Activated CD8-positive, alpha-beta memory T cell treated with anti-CD3 and anti-CD28 coated beads for 36 hours (primary cell): Measurements from ENCODE around the gene STAT5A. TPM values are rescaled to one million over a fixed set of nuclear protein-coding genes. Genes with fewer than 3 reads are reported as not detected.
"Not testable (repeated sequence)": the region's sequence is repeated elsewhere in the genome, so short reads cannot be mapped to it uniquely, and the experiment has no call there.

Experiments
- CTCF ChIA-PET: fragments of 350-600 bp; sonication (Branson Sonifier 250); formaldehyde crosslinking; loops from one replicate; lab custom pipeline; 2021; ENCODE audit warnings: antibody characterized with exemption; lab: Charles Lee
- POLR2A ChIA-PET: fragments of 350-600 bp; sonication (Branson Sonifier 250); formaldehyde crosslinking; loops from one replicate; lab custom pipeline; 2021; ENCODE audit warnings: antibody characterized with exemption; lab: Charles Lee
- total RNA-seq, 2 experiments: library from RNA; stranded (reverse); gene quantifications; one replicate each; pipeline ENCODE4 v1.2.3, GENCODE V29; 2021

STAT5A gene
- total RNA-seq, 2 experiments from 2014 or later = 197 TPM

DNA sequence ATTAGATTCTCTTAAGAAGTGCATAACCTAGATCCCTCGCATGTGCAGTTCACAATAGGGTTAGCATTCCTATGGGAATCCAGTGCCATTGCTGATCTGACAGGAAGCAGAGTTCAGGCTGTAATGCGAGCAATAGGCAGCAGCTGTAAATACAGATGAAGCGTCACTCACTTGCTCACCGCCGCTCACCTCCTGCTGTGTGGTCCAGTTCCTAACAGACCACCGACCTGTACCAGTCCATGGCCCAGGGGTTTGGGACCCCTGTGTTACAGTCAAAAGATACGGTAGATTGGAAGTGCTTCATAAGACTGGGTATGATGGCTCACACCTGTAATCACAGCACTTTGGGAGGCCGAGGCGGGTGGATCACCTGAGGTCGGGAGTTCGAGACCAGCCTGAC, 2.8 kb downstream of the STAT5A start:
- POLR2A ChIA-PET = no interaction called here
- CTCF ChIA-PET = interaction anchor here (0.7 to 1.4 kb wide), 3 partner anchors 22 to 109 kb away, joined by 3 to 4 read pairs (median 4); no protein-coding TSS in a partner anchor

DNA sequence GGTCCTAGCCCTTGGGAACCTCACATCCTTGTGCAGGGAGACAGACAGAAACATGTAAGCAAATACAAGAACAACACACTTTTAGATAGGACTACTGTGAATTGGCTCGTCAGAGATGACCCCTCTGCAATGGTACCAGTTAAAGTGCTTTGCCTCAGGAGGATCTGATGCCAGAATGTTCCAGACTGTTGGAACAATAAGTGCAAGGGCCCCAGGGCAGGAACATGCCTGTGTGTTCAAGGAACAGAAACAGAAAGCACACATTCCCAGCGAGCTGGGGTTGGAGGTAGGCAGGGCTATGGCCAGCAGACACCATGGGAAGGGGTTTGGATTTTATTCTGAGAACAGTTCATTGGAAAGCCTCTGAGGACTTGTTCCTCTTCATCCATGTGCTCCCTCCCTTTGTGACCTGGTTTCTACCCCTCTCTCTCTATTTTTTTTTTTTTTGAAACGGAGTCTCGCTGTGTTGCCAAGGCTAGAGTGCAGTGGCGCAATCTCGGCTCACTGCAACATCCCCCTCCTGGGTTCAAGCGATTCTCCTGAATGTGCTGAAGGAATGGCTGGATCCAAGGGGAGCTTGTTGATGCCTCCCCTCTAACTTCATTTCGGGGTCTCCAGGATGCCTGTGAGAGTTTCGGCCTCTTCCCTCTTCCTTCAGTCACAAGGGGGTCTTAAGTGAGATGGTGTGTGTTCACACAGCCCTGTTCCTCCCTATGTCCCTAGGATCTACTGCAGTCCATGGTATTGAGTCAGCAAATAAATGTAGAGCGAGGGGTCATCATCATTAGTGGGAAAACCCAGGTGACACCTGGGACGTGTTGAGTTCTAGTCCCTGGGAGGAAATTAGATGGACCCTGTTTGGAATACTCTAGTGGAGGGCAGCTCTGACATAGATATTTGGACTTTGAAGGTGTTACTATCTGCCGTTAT, 6.4 kb downstream of the STAT5A start:
- POLR2A ChIA-PET = interaction anchor here (0.6 kb wide), 1 partner anchor 10 kb away, joined by 4 read pairs; no protein-coding TSS in a partner anchor

DNA sequence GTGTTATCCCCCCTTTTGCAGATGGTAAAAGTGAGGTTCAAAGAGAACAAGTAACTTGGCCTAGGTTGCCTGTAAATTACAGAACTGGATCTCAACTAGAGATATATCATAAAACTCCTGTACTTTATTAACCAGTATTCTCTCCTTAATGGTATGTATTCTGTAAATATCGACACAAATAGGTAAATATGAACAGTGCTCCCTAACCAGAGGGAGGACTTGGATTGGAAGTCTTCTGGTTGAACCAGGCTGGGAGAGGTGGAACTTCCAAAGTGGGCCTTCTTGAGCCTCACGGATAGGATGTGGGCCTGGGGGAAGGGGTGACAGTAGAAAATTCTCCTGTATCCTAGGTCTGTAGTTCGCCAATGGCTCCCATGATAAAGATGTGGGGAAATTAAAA, 7.7 kb downstream of the STAT5A start:
- POLR2A ChIA-PET = no interaction called here
- CTCF ChIA-PET = interaction anchor here (2.2 kb wide), 1 partner anchor 17 kb away, joined by 11 read pairs; no protein-coding TSS in a partner anchor

More for the DNA sequence above, 6.4 kb downstream of the STAT5A start:
- CTCF ChIA-PET = interaction anchor here (1.2 to 2.2 kb wide), 2 partner anchors 18 to 73 kb away, joined by 3 to 11 read pairs; no protein-coding TSS in a partner anchor

DNA sequence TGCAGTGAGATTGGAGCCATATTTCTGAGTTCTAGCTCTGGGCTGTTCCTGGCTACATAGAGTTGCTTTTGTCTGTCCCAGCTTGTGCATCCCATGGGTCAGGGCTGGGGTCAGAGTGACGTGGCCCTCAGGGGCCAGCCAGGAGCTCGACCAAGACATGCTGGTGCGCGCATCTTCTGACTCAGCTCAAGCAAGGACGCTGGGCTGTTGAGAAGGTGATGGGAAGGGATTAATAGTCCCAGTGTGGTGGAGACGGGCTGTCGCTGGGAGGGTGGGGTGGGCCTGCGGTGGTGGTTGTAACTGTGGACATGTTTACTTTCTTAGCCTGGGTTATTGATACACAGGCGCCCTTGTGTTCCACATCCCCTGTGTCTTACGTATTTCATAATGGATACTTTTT, 9.5 kb downstream of the STAT5A start:
- CTCF ChIA-PET = interaction anchor here (0.8 kb wide), 1 partner anchor 109 kb away, joined by 5 read pairs; no protein-coding TSS in a partner anchor
- POLR2A ChIA-PET = not testable (repeated sequence)

DNA sequence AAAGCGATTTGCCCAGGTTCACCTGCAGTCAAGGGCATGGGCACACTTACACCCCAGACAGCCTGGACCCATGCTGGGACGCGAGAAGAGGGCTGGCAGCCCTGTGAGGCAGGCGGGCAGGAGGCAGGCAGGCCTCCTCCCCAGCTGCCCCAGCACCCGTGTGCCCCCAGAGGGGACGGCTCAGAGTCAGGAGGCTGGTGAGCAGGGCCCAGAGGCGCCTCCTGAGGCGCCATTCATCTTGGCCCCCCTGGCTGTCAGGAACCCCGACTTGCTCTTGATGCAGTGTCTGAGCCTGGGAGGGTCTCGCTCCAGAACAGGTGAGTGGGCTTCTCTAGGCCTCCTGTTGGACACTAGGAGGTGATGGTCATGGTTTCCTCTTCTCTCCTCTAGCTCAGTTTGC, 11.1 kb downstream of the STAT5A start:
- POLR2A ChIA-PET, CTCF ChIA-PET: not testable (repeated sequence)

DNA sequence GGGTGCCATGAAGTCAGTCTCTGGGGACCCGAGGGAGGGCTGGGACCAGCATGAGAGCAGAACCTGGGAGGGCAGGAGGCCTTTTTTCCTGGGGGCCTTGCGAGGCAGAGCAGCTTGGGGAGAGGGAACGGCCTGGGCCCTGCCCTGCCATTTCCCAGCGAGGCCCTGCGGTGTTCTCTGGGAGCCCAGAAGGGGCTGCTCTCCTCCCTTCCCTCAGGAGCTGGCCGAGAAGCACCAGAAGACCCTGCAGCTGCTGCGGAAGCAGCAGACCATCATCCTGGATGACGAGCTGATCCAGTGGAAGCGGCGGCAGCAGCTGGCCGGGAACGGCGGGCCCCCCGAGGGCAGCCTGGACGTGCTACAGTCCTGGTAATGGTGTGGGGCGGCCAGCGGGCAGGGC, 11.6 kb downstream of the STAT5A start:
- CTCF ChIA-PET, POLR2A ChIA-PET: not testable (repeated sequence)

DNA sequence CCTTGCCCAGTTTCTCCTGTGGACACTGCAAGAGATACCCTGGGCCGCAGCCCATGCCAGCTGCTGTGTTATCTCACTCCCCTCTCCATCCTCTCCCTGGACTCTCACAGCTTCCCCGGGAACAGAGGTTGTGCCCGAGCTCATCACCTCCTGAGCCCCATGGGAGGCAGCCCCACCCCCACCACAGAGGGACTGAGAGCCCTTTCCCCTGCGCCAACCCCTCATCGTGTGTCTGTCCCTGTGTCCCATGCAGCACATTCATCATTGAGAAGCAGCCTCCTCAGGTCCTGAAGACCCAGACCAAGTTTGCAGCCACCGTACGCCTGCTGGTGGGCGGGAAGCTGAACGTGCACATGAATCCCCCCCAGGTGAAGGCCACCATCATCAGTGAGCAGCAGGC, 12.7 kb downstream of the STAT5A start:
- CTCF ChIA-PET = interaction anchor here (1.1 to 2.1 kb wide), 3 partner anchors 10 to 105 kb away, joined by 3 to 7 read pairs (median 3); partner anchors contain the start of gene STAT5A

DNA sequence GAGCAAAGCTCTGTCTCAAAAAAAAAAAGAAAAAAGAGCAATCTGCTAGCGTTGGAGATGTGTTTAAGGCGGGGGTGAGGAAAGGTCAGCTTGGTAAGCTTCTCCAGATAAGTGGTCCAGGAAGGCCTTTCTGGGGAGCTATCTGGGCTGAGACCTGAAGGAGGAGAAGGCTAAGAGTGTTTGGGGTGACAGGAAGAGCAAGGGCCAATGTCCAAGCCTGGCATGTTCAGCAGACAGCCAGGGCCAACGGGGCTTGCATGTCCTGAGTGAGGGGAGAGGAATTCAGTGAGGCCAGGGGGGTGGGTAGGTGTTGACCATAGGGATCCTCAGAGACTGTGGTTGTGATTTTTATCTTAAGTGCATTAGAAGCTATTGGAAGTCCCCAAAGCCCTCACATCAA, 15.4 kb downstream of the STAT5A start:
- ChIA-PET POLR2A (interaction anchor here (0.5 kb wide), 1 partner anchor 10 kb away, joined by 5 read pairs; no protein-coding TSS in a partner anchor), CTCF (interaction anchor here (0.9 to 1.2 kb wide), 3 partner anchors 8 to 19 kb away, joined by 3 read pairs; no protein-coding TSS in a partner anchor)

More for the DNA sequence above, 12.7 kb downstream of the STAT5A start:
- POLR2A ChIA-PET = interaction anchor here (0.6 to 1.1 kb wide), 3 partner anchors 10 to 12 kb away, joined by 3 to 4 read pairs (median 4); no protein-coding TSS in a partner anchor

DNA sequence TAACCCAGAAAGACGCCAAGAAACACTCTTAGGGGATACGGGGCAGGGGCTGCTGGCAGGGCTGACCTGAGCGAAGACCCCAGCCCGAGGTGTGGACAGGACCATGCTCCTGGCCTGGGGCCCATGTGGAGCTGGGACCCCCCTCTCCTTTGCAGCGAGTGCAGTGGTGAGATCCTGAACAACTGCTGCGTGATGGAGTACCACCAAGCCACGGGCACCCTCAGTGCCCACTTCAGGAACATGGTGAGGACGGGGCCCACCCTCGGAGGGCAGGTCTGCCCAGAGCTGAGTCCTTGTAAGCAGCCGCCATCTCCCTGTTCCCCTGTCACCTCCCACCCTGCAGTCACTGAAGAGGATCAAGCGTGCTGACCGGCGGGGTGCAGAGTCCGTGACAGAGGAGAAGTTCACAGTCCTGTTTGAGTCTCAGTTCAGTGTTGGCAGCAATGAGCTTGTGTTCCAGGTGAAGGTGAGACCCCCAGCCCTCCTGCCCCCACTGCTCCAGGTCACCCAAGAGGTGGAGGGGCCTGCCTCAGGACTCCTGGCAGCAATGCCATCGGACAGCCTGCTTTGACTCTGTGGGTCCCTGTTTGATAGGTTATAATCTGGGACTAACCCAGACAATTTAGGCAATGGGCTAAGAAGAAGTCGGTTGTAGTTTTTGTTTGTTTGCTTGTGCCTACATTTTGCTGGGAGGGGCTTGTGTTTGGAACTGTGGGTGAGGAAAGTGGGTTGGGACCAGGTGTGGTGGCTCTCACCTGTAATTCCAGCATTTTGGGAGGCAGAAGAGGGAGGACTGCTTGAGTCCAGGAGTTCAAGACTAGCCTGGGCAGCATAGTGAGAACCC, 16.1 kb downstream of the STAT5A start:
- CTCF ChIA-PET = interaction anchor here (0.9 to 1.2 kb wide), 3 partner anchors 8 to 18 kb away, joined by 3 read pairs; no protein-coding TSS in a partner anchor
- POLR2A ChIA-PET = no interaction called here

DNA sequence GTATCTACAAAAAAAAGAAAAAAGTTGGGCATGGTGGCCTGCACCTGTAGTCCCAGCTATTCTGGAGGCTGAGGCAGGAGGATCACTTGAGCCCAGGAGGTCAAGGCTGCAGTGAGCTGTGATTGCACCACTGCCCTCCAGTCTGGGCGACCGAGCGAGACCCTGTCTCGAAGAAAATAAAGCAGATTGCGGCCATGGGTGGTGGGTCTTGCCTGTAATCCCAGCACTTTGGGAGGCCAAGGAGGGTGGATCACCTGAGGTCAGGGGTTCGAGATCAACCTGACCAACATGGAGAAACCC, 16.7 kb downstream of the STAT5A start:
- POLR2A ChIA-PET, CTCF ChIA-PET: not testable (repeated sequence)

DNA sequence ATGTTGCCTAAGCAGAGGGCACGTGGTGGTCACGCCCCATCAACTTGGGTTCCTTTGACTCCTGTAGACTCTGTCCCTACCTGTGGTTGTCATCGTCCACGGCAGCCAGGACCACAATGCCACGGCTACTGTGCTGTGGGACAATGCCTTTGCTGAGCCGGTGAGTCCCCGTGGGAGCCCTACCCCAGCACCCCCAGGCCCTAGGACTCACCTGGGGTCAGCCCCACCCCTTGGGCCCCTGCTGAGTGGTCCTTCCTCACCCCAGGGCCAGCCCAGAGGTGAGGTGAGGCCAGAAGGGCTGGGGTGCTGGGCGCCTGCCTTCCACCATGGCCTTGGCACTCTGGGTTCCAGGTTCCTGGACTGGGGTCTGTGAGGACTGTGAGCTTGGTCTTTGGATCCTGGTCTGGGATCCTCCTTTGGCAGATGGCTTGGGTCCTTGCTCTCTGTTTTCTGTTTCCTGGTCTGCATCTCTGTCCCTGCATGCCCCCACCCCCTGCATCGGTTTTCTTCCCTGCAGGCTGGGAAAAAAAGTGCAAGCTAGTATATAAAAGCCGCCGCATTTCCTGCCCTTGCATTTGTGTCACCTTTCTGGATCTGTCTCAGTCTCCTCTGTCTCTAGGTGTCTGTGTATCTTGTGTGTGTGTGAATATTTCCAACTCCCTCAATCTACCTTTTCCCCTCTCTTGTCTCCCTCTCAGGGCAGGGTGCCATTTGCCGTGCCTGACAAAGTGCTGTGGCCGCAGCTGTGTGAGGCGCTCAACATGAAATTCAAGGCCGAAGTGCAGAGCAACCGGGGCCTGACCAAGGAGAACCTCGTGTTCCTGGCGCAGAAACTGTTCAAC, 17.5 kb downstream of the STAT5A start:
- ChIA-PET POLR2A (no interaction called here), CTCF (no interaction called here)

DNA sequence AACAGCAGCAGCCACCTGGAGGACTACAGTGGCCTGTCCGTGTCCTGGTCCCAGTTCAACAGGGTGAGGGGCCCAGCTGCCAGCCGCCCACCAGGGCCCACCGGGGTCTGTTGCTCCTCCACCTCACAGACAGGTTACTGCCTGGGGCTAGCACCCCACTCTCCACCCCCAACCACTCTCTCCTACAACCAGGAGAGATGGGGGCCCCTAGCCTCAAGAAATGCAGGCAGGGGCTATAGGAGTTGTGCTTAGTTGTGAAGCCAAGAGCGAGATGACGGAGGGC, 18.0 kb downstream of the STAT5A start:
- POLR2A ChIA-PET = no interaction called here
- CTCF ChIA-PET = no interaction called here

DNA sequence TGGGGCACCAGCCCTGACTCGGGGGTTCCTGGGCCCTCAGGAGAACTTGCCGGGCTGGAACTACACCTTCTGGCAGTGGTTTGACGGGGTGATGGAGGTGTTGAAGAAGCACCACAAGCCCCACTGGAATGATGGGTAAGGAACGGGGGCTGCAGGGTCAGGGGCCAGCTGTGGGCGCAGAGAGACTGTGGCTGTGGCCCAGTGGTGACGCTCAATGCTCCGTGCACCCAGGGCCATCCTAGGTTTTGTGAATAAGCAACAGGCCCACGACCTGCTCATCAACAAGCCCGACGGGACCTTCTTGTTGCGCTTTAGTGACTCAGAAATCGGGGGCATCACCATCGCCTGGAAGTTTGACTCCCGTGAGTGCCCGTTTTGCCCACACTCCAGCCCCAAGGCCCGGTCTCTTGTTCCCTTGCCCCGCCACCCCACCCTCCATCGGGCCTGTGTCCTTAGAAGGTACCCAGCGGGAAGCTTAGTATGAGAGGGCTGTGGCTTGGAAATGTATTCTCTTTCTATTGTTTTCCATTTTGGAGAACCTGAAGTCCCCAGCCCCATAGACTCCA, 19.1 kb downstream of the STAT5A start:
- ChIA-PET POLR2A (interaction anchor here (1.5 kb wide), 1 partner anchor 114 kb away, joined by 3 read pairs; the partner anchor contains the start of gene GHDC), CTCF (interaction anchor here (0.5 to 3.4 kb wide), 2 partner anchors 85 to 111 kb away, joined by 3 to 13 read pairs; no protein-coding TSS in a partner anchor)

DNA sequence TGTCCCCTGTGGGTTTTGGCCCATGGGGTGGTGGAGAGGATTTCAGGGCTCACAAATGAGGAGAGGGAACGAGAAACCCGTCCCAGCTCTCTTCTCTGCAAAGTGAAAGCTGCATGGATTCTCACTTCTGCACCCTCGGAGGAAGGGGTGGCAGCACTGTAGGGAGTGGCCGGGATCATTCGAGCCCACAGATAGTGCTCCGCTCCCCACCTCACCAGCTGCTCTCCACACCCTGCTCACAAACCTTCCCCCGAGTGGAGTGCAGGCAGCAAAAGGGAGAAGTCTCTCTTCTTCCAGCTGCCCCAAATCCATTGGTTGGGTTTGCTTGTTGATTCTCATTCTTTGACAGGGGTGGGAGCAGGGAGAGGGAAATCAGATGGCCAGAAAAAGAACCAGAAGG, 20.1 kb downstream of the STAT5A start:
- ChIA-PET CTCF (interaction anchor here (3.4 to 20.1 kb wide), 2 partner anchors 86 to 99 kb away, joined by 13 to 340 read pairs; no protein-coding TSS in a partner anchor), POLR2A (interaction anchor here (1.5 kb wide), 1 partner anchor 115 kb away, joined by 3 read pairs; the partner anchor contains the start of gene GHDC)

DNA sequence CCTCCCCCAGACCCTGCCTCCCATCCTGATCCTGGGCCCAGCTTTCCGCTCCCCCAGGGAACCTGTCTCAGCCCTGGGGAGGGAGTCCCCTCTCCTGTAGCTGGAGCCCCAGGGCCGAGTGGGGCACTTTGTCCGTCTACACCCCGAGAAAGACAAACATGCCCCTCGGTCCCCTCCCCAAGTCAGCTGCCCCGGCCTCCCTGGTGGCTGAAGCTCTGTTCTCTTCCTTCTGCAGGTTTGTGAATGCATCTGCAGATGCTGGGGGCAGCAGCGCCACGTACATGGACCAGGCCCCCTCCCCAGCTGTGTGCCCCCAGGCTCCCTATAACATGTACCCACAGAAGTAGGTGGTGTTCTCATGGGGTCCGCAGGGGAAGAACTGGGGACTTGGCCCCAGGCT, 20.8 kb downstream of the STAT5A start:
- CTCF ChIA-PET = interaction anchor here (3.4 to 20.1 kb wide), 2 partner anchors 87 to 99 kb away, joined by 13 to 340 read pairs; no protein-coding TSS in a partner anchor

DNA sequence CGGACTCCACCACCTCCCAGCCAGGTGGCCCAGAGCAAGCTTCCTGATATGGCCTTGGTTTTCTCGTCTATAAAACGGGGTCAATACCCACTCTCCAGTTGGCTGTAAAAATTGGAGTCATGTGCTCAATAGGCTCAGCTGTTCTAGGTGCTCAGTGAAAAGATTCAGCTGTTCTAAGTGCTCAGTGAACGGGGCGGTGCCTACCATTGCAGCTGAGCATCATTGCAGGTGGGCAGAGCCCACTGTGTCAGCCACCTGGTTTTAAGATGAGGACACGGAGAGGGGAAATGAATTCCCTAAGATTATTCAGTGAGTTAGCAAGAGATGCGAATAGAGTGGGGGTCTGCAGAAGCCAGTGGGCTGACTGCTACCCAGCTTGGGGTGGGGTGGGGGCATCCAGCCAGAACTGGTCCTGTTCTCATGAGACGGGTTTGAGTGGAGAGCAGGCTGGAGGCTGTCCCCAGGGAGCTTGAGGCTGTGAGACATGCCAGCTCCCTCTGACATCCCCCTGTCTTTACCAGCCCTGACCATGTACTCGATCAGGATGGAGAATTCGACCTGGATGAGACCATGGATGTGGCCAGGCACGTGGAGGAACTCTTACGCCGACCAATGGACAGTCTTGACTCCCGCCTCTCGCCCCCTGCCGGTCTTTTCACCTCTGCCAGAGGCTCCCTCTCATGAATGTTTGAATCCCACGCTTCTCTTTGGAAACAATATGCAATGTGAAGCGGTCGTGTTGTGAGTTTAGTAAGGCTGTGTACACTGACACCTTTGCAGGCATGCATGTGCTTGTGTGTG, 21.9 kb downstream of the STAT5A start:
- CTCF ChIA-PET = interaction anchor here (0.7 to 20.1 kb wide), 7 partner anchors 8 to 217 kb away, joined by 3 to 340 read pairs (median 7); no protein-coding TSS in a partner anchor
- POLR2A ChIA-PET = interaction anchor here (0.6 to 1.2 kb wide), 4 partner anchors 9 to 96 kb away, joined by 3 to 5 read pairs (median 4); no protein-coding TSS in a partner anchor

More for the DNA sequence above, 20.8 kb downstream of the STAT5A start:
- POLR2A ChIA-PET = interaction anchor here (0.6 to 1.5 kb wide), 2 partner anchors 95 to 115 kb away, joined by 3 to 5 read pairs; partner anchors contain the start of gene GHDC
